SH-SY5Y (cell line): ENCODE results near the gene MACF1.

Source experiments
- GATA2 ChIP-seq: IDR thresholded peaks from 2 replicates; pipeline ENCODE4 v1.6.1; 2011; ENCODE audit warnings: mild to moderate bottlenecking, low read depth, low read length
- GATA3 ChIP-seq: IDR thresholded peaks from 2 replicates; pipeline ENCODE4 v1.6.1; 2011; ENCODE audit warnings: low read depth, mild to moderate bottlenecking, low read length, moderate library complexity

The MACF1 gene

GRCh38 chr1:39195166-39196111 lies 9.1 kb upstream of the MACF1 start:
- TF ChIP-seq GATA2: no peak

DNA sequence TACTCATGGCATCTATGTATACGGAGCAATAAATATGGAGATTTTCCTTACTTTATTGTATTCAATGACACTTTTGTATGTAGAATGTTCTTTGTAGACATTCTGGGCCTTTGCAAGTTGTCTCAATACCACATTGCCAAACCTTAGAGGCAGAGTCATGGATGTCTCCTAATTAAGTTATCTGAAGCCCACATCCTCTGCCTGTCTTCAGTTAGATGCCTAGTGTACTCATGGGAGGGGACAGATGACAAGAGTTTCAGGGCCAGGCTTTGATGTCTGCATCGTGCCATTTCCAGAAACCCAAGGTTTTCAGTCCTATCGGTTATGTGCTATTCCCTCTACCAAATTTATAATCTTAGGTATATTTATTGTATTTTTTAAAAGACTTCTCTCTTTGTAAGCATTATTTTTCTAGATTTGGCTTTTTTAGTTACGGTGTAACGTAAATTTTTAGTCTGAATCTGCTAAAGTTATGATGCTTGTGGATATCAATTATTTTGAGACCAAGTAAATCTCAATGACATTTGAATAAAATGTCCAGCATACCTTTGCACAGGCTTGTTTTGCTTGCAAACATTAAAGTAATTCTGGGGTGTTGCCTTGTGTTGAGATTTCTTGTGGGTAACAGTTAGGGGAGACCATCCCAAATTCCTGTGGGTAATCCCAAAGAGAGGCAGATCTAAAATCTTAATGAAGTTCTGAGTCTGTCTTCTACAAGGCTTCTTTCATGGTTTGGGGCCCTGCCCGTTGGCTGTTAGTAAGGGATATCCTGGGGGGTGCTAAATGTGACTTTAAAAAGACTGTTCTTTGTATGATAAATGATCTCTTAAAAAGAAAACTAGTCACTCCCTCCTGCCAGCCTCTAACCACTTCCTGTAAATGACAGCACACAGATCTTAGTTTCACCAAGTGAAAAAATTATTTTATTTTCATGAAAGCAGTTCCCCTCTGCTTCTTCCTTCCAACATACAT lies 8.0 kb upstream of the MACF1 start:
- TF ChIP-seq GATA2 (no peak), GATA3 (no peak)

GRCh38 chr1:39199593-39199992 lies 4.9 kb upstream of the MACF1 start:
- TF ChIP-seq GATA3 (no peak), GATA2 (no peak)

DNA sequence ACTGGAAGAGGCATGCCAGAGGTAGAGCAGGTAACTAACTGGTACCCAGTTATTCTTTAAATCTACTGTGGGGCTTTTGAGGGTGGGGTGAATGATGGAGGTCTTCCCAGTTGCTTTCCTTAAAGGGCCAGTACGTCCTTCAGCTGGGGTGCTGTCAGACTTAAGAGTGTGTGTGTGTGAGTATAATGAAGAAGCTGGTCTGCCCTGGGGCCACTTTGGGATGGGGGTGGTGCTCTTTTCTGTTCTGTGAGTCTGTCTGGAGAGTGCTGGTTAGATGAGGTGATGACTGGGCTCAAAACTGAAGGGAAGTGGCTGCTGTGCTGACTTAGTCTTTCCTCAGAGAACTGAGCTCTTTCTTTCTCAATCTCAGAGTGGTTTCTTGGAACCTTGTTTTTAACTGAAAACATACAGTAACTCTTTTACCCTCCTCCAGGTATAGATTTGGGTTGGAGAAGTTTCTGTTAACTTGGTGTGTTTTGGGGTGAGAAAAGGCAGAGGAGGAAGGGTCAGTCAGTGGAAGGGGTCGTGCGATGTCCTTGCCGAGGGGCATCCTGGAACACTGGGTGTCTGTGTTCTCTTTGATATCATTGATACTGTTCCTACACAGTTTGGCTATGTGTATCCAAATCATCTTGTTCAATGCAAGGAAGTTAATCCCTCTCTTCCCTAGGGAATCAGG lies 746 bp downstream of the MACF1 start:
- TF ChIP-seq GATA2 (no peak), GATA3 (no peak)

- TF ChIP-seq GATA3 (no peak), GATA2 (no peak)
These were observed 1.4 kb downstream of the MACF1 start for GRCh38 chr1:39205781-39206464.

DNA sequence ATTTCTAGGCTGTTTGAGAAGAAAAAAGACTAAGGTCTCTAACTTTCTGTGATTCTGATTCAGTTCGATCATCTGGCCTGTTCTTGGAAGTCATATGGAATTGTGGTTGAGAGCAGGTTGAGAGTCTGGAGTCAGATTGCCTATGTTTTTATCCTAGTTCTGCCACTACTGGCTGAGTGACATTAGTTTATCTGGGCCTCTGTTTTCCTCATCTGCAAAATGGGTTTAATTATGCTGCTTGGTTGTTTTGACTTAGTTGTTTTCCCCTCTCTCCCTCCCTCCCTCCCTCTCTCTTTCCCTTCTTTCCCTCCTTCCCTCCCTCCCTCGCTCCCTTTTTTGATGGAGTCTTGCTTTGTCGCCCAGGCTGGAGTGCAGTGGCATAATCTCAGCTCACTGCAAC lies 6.2 kb downstream of the MACF1 start:
- TF ChIP-seq GATA3: no peak
- no peak for TF ChIP-seq GATA2

GRCh38 chr1:39212499-39212898 lies 8.0 kb downstream of the MACF1 start:
- TF ChIP-seq GATA3: no peak
- no peak for TF ChIP-seq GATA2

- no peak for TF ChIP-seq GATA3
- no peak for TF ChIP-seq GATA2
These were observed 9.1 kb downstream of the MACF1 start for GRCh38 chr1:39213511-39214002.

DNA sequence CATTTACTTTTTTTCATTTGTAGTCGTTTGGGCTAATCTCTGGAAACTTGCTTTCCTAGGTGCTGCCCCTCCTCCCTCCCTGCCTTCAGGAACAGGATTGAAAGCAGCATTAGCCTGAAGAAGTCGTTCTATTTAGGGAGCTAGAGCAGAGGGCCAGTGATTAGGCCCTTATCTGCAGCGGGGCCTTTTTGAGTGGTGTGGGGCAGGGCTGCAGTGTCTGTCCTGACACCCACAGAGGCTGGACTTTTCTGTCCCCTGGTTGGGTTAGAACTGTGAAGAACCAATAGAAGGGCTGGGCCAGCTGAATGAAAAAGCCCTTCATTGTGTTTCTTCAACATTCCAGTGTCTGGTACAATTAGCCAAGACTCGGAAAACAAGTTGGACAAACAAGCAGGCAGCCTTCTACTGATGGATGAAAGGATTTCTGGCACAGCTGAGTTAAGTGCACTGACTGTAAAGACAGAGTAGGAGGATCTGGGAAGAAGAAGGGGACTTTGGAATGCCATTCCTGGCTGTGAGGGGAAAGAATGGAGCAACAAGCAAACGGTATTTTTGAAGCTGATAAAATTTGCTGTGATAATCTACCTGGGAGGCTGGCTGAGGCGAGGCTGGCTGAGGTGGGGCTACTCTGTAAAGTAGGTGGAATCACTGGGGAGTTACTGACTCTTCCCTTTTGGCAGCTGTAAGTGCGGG lies 9.7 kb downstream of the MACF1 start:
- TF ChIP-seq GATA3 (no peak), GATA2 (no peak)

DNA sequence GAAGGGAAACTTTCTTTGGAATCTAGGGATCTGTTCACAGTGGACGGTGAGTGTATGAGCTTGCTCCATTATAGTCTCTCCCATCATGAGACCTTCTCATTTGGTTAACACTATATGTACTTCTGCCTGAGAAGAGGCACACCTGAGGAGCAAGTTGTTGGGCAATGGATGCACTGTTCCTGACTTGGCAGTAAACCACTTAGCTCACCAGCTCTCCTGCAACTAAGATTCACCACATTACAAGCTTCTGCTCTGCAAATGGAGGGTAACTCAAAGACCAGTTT lies 10.2 kb downstream of the MACF1 start:
- TF ChIP-seq GATA3 (no peak), GATA2 (no peak)

- TF ChIP-seq GATA3 (no peak), GATA2 (no peak)
These were observed 10.7 kb downstream of the MACF1 start for GRCh38 chr1:39214998-39215873.

DNA sequence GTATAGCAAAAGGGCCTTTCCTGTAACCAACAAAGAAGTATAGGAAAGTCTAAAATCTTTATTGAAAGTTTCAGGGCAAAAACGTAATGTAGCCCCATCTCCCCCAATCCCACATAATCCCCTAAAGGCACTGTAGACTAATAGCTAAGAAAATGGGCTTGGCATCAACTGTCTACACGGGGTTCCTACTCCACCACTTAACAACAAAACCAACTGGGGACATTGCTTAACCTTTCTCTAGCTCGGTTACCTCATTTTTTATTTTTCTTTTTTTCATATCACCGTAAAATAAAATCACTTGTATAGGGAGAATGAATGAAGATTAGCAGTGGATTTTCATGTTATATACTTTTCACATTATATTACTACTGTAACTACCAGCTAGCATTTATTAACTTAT lies 12.3 kb downstream of the MACF1 start:
- TF ChIP-seq GATA3: no peak
- TF ChIP-seq GATA2: no peak
